NOMO-1 (cell line): ENCODE results near the gene LUZP1.
"Not testable (repeated sequence)": the region's sequence is repeated elsewhere in the genome, so short reads cannot be mapped to it uniquely, and the experiment has no call there.

Experiments
- DNase-seq, 2 experiments: peaks; one replicate each; lab custom pipeline; 2025; ENCODE audit not compliant: unreplicated experiment in 2 of 2; lab: John Stamatoyannopoulos, UW

LUZP1 gene

DNA sequence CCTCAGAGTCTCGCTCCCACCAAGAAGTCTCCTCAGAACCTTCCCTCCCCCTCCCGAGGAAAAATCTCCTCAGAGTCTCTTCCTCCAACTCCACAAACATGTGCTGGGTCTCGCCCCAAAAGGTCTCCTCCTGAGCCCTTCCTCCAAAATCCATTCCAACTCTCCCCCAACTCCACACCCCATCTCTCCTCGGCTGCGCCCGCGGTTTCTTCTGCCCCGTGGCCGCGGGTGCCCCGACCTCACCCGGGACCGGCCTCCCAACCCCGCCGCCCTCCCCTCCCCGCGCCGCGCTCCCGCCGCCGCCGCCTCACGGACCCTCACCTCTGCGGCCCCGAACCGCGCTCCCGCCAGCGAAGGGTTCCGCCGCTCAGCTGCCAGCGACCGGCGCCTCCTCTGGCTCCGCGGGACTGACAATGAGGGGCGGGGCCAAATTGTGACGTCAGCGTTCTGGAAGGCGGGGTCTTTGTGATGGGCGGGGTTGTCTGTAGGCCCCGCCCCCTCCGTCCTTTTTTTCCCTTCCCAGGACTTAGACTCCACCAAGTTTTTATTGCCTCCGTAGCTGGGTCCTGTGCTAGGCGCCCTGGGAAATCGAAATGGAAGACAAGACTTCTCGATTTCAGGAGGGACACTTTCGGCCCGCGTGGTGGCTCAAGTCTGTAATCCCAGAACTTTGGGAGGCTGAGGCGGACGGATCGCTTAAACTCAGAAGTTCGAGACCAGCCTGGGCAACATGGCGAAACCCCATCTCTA, at the start of gene LUZP1:
TSS of gene LUZP1 (minus strand) at position 412 of the 750 bp plus-strand sequence.
- DNase-seq, result peak; percentile 60 to 61

DNA sequence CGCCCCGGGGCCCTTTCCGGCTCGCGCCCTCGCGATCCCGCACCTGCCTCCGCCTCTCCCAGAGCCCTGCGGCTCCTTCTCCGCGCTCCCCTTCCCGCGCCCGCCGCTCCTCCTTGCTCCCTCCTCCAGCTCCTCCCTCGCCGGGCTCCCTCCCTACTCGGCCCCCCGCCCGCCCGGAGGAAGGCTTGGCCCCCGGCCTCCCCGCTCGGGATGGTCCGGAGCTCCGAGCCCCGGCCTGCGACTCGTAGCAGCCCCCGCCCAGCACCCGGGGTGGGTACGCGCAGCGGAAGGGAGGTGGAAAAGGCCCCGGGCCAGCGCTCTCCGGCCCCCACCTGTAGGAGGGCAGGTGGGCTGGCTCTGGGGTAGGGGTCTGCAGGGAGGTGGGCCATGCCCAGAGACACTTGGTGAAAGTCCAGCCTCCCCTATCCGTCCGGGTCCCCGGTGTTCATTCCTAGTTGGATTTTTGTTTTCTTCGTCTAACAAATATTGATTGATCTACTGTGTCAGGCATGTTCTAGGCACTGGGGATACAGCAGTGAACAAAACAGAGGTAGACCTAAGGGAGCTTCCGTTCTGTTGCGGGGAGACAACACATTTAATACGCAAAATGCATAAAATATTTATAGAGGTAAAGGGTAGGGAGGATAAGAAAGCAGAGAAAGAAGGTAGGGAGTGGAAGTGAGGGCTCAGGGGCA, 48.9 kb upstream of the LUZP1 start, which contains the start of gene HTR1D:
TSS of gene HTR1D (minus strand) at position 82 of the 695 bp plus-strand sequence. CDS start 23,283 bp downstream, outside the sequence.
- DNase-seq, result no peak

DNA sequence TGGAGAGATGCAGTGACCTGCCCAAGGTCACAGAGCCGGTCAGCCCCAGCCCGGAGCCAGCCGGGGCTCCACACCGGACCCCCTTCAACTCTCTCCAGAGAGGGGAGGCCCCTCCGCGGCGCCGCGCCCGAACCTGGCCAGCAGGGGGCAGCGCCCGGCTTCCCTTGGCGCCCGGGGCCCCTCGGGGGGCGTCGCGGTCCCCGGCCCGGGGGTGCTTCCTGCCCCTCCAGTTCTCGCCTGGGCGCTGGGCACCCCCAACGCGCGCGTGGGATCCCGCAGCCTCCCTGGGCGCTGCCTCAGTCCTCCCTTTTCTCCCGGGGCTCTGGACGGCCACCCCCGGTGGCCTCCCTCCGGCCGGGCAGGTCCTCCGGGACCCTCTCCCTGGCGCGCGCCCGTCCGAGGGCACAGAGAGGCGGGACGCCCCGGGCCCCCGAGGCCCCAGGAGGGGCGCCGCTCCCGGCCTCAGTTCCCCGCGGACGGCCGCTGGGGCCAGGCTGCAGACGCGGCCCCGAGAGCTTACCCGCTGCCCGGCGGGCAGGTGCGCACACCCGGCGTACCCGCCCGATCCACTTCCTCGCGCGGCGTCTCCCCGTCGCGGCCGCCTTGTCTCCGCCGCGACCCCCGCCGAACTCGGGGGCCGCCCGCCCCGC, 48.2 kb upstream of the LUZP1 start:
- no peak for DNase-seq

DNA sequence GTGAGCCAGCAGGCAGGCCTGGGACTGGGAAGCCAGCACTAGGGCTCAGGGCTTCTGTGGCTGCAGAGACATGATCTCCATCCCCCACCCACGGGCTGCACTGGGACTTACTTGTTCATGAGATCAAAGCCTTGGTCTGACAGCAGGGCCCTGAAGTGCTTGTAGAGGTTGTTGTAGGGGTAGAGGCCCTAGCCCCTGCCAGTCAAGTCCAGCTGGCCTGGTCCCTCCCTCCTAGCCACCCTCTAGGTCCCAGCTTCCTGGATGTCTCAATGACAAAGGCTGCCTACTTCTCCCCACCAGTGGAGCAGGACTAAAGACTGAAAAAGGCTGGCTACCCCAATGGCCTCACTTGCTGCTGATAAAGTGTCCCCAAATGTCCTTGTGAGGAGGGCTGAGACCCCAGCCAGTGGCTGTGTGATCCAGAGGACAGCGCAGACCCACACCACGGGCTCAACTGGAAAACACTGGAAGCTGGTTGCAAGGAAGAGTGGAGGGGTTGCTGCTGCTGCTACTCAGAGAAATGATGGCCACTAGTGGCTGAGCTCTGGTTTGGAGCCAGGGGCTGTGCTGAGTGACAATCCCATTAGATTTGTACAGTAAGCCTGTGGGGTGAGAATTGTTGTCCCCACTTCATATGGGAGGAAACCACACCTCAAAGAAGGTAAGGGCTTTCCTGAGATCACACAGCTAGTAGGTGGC, 47.2 kb upstream of the LUZP1 start:
- DNase-seq, result no peak

DNA sequence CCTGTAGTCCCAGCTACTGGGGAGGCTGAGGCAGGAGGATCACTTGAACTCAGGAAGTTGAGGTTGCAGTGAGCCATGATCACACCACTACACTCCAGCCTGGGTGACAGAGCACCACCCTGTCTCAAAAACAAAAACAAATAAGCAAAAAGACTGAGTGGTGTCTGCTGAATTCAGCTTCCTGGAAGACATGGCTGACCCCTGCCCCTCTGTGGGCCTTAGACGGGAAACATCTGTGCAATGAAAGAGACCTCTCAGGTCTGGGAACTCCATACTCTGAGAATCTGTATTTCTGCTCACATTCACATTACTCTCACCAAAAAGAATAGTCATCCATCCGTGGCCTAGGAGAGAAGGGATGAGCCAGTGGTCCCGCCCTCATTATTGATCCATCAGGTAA, 46.6 kb upstream of the LUZP1 start:
- DNase-seq, result no peak

DNA sequence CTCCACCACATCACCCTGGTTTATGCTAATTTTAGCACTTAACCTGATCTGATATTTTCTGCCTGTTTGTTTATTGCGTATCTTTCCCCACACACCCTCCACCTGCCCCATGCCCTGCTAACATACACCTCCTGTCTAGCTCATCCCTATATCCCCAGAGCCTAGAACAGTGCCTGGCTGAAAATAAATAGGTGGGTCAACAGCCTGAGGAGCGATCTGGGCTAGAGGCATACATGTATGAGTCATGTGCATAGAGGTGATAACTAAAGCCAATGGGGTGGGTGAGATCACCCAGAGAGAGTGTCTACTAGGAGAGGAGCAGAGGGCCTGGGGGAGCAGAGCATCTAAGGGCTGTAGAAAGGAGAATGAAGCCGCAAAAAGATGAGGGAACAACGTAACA, 46.0 kb upstream of the LUZP1 start:
- no peak for DNase-seq

DNA sequence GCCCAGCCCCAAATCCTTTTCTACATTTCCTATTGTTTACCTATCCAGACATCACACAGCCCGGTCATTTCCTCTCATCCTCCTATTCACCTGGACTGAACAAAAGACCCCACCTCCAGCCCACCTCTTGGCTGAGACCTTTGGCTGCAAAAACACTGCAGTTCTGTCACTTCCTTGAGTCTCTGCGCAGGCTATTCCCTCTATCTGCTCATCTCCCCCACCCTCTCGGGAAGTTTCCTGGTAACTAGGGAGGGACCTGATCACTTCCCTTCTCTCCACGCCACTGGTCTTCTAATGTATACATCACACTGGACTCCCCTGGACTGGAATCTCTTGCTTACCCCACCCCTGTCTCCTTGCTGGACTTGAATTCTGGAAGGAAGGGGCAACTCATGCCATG, 43.3 kb upstream of the LUZP1 start:
- DNase-seq, result no peak

DNA sequence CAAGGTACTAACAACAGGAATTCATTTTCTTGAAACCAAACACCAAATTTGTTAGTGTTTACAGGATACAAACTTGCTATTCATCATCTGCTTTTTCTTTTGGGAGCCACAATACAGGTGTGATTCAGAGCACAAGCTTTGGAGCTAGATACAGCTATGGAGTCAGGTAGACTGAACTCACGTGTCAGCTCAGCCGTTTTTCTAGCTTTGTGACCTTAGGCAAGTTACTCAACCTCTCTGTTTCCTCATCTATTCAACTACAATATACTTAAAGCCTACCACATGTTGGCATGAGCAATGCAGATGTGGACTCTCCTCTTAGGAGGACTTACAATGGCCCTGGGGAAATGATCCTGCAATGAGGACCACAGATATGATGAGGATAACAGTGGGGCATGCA, 42.3 kb upstream of the LUZP1 start:
- no peak for DNase-seq

DNA sequence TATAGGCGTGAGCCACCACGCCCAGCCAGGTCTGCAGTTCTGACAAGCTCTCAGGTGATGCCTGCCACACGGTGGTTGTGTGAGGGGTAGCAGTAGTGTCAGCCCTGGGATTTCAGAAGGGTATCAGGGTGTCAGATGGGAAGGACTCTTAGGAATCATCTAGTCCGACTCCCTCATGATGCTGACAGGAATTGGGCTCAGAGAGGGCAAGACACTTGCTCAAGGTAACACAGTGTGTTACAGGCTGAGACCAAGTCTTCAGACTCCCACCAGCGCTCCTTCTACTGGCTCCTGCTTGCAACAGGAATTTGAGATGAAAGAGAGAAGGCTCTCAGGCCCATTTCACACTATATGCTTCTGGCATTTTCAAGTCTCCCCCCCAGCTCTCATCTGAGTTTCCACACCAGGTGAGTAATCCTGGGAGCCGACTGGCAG, 41.7 kb upstream of the LUZP1 start:
- no peak for DNase-seq

DNA sequence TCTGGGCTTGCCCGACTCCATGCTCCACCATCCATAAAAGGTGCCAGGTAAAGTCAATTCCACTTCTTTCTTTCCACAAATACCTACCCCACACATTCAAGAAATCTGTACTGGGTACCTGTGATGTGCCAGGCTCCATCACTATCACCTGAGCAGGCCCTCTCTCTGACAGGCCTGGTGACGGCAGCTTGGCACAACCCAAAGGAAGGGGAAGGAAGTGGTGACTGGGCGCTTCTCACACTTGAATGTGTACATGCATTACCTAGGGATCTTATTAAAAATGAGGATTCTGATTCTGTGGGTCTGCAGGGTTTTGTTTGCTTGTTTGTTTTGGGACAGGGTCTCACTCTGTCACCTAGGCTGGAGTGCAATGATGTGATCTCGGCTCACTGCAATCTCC, 41.1 kb upstream of the LUZP1 start:
- DNase-seq, result no peak

DNA sequence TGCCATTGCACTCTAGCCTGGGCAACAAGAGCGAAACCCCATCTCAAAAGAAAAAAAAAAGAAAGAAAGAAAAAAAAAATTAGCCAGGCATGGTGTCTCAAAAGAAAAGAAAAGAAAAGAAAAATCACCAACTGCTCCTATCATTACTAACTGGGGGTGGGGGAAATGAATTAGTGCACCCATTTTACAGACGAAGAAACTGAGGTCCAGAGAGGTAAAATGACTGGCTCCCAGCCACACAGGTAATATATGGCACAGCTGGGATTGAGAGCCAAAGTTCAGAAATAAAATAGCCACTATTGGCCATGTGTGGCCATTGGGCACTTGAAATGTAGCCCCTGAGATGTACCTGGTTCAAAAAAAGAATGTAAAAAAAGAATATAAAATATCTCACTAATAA, 39.9 kb upstream of the LUZP1 start:
- DNase-seq, result no peak

DNA sequence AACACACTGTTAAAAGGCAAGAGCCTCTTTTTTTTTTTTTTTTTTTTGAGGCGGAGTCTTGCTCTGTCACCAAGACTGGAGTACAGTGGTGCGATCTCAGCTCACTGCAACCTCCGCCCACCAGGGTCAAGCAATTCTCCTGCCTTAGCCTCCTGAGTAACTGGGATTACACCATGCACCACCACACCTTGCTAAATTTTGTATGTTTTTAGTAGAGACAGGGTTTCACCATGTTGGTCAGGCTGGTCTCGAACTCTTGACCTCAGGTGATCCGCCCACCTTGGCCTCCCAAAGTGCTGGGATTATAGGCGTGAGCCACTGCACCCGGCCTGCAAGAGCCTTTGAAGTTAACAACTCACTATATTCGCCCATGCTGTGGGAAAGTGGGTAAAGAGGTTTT, 39.1 kb upstream of the LUZP1 start:
- DNase-seq, result not testable (repeated sequence)

DNA sequence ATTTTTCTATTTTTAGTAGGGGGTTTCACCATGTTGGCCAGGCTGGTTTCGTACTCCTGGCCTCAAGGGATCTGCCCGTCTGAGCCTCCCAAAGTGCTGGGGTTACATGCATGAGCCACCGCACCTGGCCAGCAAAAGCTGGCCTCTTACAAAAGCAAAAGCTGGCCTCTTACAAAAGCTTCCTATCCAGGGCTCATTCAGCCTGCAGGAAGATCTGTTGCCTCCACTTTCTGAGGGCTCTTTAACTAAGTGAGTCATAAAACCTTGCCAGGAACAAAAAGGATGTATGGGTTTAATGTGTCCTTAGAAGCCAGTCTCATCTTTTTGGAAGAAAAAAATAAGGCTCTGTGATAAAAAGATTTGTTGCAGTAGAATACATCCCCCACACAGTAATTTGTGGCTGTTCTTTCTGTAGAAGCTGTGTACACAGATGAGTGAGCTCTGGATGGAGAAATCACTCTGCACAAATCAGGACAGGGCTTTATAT, 33.6 kb upstream of the LUZP1 start:
- no peak for DNase-seq

DNA sequence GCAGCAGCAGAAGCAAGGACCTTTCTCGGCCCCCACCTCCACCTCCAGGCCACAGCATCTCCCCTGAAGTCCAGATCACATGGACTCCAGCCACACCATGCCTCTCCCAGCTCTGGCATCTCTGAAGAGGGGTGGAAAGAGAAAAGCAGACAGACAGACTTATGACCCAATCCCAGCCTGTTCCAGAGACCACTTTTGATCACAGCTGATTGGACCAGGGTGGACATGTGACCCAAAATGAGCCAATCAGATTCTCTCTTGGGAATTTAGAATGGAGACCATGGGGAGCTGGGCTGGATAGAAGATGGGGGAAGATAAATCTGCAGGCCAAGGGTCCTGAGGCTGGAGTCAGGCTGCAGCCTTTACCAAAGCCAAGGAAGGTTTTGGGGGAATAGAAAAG, 32.2 kb upstream of the LUZP1 start:
- no peak for DNase-seq

DNA sequence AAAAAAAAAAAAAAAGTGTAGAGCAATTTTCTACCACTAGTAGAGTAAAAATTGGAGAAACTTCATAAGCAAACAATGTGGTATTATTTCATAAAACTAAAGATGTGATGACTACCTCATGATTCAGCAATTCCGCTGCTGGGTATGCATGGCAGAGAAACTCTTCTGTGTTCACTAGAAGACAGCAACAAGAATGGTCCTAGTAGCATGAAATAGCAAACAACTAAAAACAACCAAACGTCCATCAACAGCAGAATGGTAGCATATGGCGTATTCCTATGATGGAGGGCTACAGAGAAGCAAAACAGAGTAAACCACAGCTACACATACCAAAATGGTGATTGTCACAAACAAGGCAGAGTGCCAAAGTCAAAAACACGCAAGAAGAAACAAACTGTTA, 29.7 kb upstream of the LUZP1 start:
- DNase-seq, result no peak

DNA sequence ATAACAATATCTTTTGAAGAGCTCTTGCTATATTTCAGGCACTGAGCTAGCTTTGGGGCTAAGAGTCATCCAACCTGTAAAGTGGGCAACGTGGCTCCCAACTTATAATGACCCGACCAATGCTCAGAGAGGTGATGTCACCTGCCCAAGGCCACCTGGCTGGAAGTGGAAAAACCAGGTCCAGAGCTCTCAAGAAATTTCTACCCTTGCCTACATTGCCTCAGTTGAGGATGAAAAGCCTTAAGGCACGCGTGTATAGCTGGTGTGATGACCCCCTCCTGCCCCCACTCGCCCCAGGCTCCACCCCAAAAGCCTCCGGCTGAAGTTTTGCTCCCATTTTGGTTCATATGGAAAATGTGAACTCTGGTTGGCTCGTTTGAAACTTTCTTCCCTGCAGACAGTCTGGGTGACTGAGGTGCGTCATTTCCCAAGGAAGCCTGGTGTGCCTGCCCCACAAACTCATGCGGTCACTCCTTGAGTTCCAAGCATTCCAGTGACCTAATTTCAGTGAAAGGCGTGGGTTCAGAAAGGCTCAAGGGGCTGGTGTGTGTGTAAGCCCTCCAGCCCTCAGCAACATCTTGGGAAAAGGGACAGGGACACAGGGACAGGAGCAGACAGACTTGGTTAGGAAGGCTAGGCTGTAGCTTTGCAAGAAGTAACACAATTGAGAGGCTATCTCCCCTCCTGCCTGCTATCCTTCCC, 28.1 kb upstream of the LUZP1 start:
- DNase-seq, result no peak

DNA sequence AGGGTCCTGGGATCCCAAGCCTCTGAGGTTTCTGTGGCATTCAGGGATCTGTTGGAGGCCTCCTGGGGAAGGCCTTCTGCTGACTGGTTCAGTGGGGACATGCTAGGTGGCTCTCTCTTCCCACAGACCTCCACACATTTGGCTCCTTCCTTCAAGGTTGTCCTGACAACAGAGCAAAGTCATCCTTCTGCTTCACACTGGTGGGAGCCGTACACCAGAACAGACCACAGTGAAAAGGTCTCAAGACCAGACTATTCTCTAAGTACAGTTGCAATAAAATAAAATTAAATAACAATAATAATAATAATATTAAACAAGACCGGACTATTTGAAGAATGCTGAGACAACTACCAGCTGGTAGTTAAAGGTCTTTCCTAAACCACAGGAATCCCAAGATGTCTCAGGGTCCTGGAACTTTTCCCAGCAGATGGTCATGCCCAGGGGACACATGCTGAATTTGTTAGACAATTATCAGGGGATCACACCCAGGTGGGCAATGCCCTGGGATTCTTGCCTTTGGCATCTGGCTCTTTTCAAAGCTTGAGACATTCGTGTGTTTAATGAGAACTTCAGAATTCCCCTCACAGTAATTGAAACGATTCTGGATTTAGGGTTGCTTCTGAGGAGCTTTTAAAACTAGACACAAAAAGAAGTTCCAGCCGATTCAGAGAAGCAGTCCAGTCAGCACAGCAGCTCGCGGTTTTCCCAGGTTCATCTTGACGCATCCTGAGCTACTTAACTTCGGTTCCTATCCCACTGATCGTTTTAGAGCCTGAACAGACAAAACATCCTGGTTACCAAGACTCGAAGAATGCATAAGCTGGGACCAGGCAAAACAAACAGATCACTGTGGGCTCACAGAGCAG, 25.7 kb upstream of the LUZP1 start:
- no peak for DNase-seq

DNA sequence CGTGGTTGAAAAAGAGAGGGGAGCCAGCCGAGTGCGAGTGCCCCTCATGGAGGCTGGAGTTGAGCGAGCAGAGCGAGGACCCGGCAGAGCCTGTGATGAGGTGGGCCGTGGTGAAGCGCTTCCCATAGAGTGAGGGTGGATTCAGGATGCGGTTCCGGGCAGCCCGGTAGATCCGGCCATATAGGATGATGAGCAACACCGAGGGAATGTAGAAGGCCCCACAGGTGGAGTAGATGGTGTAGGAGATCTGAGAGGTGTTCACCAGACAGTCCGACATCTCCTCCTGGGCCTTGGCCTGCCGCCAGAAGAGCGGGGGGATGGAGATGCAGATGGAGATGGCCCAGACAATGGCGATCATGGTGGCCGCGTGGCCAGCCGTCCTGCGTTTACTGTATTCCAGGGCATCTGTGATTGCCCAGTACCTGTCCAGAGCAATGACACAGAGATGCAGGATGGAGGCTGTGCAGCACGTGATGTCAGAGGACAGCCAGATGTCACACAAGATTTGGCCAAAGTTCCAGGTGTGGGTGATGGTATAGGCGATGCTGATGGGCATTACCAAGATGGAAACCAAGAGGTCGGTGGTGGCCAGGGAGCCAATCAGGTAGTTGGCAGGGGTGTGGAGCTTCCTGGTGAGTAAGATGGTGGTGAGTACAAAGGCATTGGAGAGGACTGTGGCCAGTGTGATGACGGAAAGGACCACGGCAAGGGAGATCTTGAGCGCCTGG, 24.9 kb upstream of the LUZP1 start:
- DNase-seq, result no peak

DNA sequence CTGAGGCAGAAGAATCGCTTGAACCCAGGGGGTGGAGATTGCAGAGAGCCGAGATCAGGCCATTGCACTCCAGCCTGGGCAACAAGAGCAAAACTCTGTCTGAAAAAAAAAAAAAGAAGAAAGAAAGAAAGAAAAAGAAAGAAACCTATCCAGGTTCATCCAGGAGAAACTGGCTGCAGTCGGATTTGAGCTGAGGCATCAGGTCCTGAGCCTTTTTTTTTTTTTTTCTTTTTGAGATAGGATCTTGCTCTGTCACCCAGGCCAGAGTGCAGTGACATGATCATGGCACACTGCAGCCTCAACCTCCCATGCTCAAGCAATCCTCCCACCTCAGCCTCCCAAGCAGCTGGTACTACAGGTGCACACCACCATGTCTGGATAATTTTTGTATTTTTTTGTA, 22.5 kb upstream of the LUZP1 start:
- DNase-seq, result no peak
